ENCODE measurements around the gene PWWP2B.
A peak's percentile ranks its signal among the peaks of the same experiment; 100 is the strongest.
"Not testable (repeated sequence)": the region's sequence is repeated elsewhere in the genome, so short reads cannot be mapped to it uniquely, and the experiment has no call there.

The PWWP2B gene

DNA sequence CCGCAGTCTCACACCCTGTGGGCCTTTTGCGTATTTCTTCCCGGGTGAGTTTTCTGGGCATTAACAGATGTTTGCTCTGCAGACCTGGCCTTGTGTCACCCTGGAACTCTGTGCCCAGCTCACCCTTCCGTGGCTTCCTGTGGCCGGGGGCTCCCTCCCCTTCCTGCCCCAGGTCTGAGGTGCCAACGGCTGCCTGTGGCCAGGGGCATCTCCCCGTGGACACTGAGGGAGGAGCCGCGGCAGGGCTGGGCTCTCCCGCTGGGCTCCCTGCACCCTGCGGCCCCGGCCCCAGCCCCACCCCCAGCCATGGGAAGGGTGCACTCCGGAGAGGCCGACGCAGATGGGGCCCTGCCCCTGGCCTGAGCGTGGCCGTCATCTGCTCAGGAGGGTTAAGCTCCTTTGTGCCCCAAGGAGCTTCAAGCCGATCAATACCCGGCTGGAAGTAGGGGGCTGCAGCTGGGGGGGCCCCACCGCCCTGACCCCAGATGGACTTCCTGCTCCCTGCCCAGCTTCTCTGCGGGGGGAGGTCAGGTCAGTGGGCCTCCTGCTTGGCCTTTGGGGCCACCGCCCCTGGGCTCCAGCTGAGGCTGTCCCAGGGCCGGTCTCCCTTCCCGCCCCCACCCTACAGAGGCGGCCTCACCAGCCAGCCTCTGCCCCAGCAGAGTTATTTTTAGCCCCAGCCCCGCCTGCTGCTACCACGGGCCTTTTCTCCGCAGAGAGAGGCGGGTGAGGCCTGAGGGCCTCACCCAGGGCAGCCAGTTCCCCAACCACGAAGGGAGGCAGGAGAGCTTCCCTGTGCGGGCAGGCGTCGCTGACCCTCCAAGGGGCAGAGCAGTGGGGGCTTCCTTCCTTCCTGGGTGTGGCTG is 24.2 kb downstream of the PWWP2B start:
- no peak for DNase-seq

DNA sequence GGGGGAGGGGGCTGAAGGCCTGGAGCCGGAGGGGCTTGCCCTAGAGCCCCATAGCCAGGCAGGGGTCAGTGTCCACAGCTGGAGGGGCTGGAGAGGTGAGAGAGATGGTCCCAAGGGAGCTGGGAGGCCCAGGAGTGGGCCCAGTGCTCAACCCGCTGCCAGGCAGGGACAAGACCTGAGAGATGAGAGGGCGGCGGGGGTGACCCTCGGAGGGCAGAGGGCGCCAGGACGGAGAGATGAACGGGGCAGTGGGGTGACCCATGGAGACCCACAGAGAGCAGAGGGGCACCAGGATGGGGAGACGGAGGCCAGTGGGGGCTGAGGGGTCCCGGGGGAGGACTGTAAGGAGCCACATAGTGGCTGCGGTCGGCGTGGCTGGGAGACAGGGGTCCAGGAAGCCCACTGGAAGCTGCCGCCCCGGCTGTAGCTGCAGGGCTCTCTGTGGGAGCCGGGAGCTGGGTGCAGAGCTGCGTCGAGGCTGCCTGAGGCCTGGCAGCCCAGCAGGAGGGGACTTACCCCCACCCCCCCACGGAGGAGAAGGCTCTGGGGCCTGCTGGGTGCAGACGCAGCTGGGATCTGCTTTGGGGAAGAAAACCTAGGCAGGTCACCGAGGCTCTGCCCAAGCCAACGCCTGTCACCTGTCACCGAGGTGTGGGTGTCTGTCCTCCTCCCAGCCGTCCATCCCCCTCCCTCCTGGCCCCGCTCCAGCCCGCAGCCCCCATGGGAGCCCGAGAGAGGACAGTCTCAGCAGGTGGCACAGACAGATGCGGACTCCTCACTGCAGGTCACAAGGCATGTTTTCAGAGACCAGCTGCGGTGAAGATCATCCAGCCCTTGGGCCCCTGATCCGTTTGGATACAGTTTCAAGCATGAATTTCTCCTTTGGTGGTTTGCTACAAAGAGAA is 25.1 kb downstream of the PWWP2B start:
- no peak for DNase-seq

DNA sequence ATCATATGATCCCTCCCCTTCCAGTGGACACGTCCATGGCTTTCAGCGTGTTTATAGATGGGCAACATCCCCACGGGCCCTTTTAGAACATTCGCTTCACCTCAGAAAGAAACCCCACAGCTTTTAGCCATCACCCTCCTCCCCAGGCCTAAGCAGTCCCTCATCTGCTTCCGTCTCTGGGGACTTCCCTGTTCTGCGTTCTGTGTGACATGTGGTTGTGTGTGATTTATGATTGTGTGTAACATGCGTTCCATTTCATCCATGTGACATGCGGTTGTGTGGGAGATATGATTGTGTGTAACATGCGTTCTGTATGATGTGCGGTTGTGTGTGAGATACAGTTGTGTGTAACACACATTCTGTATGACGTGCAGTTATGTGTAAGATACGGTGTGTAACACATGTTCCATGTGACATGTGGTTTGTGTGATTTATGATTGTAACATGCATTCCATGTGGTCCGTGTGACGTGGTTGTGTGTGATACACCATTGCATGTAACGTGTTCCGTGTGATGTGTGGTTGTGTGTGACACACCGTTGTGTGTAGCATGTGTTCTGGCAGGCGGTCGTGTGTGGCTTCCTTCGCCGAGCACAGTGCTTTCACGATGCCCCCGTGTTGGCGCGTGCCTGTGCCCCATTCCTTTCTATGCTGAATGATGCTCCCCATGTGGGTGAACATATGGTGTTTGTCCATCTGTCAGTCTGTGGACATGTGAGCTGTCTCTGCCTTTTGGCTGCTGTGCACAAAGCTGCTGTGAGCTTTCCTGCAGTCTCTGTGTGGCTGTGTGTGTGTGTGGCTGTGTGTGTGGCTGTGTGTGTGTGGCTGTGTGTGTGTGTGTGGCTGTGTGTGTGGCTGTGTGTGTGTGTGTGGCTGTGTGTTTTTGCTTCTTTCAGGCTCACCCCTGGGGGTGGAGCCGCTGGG is 26.2 kb downstream of the PWWP2B start:
- no peak for DNase-seq

DNA sequence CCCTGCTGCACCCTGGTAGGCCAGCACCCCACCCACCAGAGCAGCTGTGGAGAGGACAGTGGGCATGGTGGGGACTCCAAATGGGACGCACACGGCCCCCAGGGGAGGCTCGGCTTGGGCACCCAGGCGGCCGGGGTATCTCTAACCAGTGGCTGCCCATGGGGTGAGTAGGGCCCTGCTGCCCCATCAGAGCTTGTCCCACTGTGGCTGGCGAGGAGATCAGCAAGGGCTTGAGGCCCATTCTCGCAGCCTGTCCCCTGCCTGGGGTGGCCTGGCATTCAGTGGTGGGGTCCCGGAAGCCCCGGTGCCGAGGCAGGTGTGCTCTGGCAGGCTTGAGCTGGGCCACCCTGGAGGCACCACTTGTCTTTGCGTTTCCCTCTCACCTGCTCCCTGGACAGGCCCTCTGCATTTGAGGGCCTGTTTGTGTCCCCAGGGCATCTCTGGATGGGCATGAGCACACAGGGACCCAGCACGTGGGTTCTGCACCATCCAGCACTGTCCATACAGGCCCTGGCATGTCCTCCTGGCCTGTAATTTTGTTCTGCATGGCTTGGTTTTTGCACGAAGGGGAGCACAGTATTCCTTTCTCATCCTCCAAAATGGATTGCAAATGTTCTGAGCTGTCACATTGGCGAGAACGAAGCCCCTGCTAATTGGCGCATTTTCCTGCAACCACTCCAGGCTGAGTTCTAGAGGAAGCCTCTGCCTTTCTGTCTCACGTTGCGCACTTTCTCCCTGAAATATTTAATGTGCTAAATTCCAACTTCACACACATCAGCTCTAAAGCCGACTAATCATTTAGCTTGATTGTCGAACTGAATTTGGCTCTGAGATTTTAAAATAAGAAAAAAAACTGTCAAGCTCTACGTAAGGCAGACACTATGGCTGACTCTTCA is 27.2 kb downstream of the PWWP2B start:
- no peak for DNase-seq

DNA sequence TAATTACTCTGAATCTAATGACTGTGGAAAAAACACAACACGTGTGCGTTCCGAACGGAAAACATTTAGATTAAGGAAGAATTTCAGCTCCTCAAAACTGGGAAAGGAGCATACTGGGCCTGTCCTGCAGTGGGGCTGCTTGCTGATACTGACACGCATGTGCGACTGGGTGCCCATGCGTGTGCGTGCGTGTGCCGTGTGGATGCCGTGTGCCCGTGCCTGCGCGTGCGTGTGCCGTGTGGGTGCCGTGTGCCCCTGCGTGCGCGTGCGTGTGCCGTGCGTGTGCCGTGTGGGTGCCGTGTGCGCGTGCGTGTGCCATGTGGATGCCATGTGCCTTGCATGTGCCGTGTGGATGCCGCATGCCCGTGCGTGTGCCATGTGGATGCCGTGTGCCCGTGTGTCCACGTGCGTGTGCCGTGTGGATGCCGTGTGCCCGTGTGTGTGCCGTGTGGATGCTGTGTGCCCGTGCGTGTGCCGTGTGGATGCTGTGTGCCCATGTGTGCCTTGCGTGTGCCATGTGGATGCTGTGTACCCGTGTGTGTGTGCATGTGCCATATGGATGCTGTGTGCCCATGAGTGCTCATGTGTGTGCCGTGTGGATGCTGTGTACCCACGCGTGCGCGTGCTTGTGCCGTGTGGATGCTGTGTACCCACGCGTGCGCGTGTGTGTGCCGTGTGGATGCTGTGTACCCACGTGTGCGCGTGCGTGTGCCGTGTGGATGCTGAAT is 28.2 kb downstream of the PWWP2B start:
- no peak for DNase-seq

DNA sequence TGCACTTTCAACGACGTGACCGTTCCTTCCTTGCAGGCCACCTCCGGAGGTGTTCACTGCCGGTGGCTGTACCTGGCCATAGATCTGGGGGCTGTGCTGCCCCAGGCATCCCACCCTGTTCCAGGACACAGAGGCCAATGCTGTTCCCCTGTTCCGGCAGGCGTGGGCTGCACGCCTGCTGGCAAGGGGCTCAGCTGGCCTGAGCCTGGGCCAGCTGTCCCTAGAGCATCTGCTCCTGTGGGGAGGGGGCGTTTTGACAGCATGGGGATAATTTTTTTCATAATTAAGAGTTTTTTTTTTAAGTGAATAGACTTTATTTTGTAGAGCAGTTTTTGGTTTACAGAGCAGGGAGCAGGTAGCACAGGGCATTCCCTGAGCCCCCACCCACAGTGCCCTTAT is 28.8 kb downstream of the PWWP2B start:
- DNase-seq = no peak

DNA sequence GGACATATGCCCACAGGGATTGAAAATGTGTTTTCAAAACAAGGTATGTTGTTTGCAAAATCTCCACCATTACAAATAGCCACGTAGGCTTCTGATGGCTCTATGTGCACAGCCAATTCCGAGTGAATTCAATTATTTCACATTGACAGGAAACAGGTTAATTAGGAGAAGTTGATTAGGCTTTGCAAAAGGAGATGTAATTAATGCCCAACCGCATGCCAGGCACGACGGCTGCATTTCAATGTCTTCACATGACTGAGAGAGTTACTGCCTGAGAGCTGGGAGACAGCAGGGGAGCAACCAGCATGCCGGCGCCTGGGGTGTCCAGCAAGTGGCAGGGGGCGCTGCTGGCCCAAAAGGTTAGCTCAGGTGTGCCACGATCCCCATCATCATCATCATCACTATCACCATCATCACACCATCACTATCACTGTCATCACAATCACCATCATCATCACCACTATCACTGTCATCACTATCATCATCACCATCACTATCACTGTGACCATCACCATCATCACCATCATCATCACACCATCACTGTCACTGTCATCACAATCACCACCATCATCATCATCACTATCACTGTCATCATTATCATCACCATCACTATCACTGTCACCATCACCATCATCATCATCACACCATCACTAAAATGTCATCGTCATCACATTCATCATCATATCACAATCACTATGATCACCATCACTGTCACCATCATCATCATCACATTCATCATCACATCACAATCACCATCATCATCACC is 30.2 kb downstream of the PWWP2B start:
- no peak for DNase-seq

DNA sequence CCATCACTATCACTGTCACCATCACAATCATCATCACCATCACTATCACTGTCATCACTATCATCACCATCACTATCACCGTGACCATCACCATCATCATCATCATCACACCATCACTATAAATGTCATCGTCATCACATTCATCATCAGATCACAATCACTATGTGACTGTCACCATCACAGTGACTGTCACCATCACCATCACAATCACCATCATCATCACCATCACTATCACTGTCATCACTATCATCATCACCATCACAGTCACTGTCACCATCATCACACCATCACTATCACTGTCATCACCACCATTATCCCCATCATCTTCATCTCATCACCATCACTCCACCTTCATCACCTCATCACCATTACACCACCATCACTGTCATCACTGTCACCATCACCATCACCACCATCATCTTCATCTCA is 31.0 kb downstream of the PWWP2B start:
- no peak for DNase-seq

DNA sequence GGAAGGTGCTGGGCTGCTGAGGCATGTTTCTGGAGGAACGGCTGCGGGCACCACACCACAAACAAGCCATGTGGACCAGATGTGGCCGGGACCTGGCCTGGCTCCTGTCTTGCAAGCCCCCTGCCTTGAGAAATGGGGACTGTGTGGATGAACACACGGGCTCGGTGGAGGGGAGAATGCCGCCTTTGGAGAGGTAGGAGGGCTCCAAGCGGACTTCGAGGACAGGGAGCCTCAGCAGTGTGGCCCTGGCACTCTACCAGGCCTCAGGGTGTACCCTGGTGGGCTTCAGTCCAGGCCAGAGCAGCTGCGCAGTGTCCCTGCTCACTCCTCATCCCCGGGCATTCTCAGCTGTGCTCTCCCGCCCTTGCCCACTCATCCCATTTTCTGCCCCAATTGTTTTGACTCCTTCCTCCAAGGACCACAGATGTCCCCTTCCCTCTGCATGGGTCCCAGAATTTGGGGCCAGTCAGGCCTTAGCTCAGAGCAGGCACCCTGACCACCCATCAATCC is 31.5 kb downstream of the PWWP2B start:
- DNase-seq = no peak

DNA sequence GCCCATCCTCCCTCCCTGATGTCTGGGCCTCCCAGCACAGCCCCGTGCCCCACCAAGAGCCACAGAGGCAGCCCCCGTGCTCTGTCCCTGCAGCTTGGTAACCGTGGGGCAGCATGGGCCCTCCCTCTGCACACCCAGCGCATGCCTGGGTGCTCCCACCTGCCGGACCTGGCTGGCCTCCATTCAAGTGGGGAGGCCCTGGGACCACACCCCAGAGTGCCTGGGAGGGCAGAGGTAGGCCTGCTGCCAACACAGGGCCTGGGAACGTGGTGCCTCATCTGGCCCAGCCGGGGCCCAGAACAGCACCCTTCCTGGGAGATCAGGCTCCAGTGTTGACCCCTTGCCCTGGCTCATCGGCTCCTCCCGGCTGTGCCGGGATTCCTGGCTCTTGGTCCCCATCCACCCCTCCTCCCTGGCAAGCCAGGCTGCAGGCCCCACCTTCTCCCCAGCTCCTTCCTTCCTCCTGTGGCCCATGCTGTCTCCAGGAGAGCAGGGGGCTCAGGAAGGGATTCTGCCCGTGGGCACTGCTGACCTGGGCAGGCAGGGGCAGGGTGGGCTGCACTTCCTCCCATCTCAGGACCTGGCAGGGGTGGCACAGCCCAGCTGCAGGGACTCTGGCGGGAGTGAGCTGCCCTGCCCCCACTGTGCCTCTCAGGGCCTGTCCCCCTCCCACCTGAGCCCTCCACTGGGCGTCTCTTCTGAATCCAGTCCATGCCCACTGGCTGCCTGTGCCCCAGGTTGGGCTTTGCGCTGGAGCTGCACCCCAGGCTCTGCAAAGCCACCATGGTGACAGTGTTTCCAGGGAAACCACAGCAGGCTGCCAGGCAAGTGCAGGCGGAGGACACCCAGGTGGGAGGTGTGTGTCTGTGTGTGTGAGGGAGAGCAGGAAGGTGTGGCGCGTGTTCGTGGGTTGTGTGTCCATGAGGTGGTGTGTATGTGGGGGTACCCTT is 32.6 kb downstream of the PWWP2B start:
- DNase-seq = no peak

DNA sequence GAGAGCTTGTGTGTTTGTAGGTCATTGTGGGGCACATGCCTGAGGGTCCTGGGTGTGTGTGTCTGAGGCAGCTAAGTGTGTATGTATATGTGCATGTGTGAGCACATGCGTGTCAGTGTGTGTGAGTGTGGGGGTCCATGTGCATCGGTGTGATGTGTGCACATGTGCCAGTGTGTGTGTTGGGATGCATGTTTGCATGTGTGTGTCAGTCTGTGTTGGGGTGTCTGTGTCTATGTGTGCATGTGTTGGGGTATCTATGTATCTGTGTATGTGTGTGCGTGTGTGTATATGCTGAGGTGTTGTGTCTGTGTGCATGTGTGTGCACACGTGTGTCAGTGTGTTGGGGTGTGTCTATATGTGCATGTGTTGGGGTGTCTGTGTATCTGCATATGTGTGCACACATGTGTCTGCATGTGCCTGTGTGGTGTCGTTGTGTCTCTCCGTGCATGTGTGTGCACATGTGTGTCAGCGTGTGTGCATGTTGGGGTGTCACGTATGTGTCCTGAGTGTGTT is 33.3 kb downstream of the PWWP2B start:
- DNase-seq = no peak

DNA sequence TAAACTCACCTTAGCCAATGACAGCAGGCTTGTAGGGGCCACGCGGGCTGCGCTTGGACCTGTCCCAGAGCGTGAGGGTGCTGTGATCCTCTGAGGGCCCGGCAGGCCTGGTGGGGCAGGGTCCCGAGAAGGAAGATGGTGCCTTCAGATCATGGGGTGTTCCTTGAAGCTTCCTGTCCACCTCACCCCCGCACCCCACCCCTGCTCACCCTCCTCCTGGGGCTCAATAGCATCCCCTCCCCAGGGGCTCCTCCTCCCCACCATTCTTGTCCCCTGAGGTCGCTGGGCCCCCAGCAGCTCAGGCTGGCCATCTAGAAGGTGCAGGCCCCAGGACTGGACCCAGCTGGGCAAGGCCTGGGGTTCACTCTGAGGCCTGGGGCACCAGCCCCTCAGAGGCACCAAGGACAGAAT is 33.9 kb downstream of the PWWP2B start:
- DNase-seq = no peak

DNA sequence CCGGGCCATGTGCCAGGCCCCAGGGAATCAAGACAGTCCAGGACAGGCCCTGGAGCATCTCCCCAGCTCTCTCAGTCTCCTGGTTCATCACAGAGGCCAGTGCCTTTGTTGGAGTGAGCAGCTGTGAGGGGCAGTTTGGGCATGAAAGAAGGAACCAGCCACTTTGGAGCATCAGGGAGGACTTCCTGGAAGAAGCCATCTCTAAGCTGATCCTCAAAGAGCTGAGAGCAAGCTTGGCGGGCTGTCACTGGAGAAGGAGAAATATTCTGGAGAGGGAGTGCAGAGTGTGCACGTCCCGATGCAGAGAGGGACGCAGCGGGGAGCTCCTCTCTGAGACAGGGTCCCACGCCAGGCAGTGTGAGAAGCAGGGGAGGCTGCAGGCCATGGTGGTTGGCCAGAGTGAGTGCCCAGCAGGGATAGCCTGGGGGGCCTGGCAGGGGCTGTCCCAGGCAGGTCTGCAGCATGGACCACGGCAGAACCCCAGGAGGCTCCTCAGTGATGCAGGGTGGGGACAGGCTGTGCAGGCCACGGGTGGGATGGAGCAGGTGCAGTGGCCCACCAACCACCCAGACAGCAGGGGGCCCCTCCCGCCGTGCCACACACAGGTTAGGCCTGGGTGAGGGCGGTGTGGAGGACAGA is 34.7 kb downstream of the PWWP2B start:
- no peak for DNase-seq

DNA sequence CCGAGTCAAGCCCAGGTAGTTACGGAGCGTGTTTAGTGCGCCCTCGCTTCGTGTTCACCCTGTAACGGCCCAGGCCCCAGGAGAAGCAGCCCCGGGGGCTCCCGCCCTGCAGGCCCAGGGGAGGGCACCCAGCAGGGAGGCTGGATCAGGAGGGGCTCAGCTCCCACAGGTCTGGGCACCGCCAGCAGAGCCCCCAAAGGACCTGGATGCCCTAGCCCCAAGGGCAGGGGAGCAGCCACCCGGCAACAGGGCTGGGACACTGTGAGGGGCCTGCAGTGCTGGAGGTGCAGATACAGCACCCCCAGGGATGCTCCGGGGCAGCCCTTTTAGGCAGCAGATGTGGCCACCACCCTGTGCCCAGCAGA is 35.2 kb downstream of the PWWP2B start:
- DNase-seq = no peak

DNA sequence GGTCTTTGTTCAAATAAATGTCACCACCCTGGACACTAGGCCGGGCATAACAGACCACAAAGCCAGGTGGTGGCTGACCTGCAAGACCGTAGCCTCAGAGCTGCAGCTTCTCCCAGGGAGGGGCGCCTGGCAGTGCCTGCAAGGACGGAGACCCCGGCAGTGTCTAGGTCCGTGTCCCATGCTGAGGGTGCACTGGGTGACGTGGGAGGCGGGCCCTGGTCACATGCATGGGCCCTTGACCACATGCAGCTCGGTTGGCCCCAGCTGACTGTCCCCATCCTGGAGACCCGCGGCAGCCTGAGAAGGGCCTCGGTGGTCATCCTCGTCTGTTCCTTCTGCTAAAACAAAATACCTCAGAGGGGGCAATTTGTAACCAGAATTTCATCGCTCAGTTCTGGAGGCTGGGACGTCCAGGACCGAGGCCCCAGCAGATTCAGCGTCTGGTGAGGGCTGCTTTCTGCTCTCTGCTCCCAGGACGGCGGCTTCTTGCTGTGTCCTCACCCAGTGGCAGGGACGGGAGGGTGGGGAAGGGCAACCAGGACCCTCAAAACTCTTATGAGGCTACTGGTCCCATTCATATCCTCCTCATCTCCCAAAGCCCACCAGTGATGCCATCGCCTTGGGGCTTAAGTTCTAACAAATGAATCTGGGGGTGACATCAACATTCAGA is 36.8 kb downstream of the PWWP2B start:
- no peak for DNase-seq

DNA sequence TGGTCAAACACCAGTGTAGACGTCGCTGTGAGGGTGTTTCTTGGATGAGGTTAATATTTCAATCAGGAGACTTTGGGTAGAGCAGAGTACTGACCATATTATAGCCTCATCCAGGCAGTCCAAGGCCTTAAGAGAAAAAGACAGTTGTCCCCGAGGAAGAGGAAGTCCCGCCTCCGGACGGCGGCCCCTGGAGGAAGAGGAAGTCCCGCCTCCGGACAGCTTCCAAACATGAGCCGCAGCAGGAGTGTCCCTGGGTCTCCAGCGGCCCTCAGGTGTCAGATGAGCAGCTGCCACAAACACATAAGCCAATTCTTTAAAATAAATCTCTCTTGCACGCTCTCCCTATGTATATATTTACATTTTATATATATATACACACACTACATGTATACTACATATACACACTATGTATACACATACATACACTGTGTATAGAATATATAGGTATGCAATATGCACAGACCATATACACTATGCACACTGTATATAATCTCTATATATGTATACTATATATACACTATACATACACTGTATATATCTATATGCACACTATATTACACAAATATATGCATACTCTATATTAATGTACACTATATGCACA is 37.5 kb downstream of the PWWP2B start:
- peak; percentile 85 for DNase-seq

DNA sequence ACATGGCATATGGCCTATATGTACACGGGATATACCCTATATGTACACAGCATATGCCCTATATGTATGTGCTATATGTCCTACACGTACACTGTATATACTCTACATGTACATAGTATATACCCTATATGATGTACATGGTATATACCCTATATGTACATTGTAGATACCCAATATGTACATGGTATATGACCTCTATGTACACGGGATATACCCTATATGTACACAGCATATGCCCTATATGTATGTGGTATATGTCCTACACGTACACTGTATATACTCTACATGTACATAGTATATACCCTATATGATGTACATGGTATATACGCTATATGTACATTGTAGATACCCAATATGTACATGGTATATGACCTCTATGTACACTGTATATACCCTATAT is 38.3 kb downstream of the PWWP2B start:
- DNase-seq = not testable (repeated sequence)

Measured in activated effector memory CD4-positive, alpha-beta T cell treated with anti-CD3 and anti-CD28 coated beads, Interleukin-2, amount 50 U/mL, for 16 hours (primary cell).